DND-41 (cell line): ENCODE measurements around the gene TRIOBP.
A peak's percentile ranks its signal among the peaks of the same experiment; 100 is the strongest.

Source experiments
- ATAC-seq: fragments of 200-7000 bp; cut with Tn5 transposase; 3 replicates; pipeline ENCODE4 v1.9.1; 2021; ENCODE audit warnings: low read depth; ENCODE audit not compliant: insufficient read depth
- DNase-seq: peaks from one replicate; pipeline ENCODE4 v3.0.0-alpha.2; 2020
- H2AFZ ChIP-seq: 2 replicates; pipeline ENCODE4 v1.6.0; 2012; ENCODE audit warnings: low read depth, low read length
- H3K27ac ChIP-seq: 2 replicates; pipeline ENCODE4 v1.5.1; 2012; ENCODE audit warnings: low read length, inconsistent platforms
- H3K27me3 ChIP-seq: fragments of 200-600 bp; sonication (generic); 2 replicates; pipeline ENCODE4 v1.6.0; 2012; ENCODE audit warnings: low read length, mild to moderate bottlenecking, inconsistent platforms; ENCODE audit not compliant: insufficient read depth, poor library complexity
- H3K36me3 ChIP-seq: 2 replicates; pipeline ENCODE4 v1.5.1; 2012; ENCODE audit warnings: low read length, inconsistent platforms; ENCODE audit not compliant: insufficient read depth
- H3K4me1 ChIP-seq: 2 replicates; pipeline ENCODE4 v1.5.1; 2012; ENCODE audit warnings: mild to moderate bottlenecking, low read length; ENCODE audit not compliant: insufficient read depth
- H3K4me2 ChIP-seq: 2 replicates; pipeline ENCODE4 v1.6.0; 2012; ENCODE audit warnings: mild to moderate bottlenecking, moderate library complexity, low read length, inconsistent platforms; ENCODE audit not compliant: insufficient read depth
- H3K4me3 ChIP-seq, 2 experiments: fragments of 200-600 bp in 1 of 2; shearing (Covaris generic) in 1 of 2; 2 replicates each; pipeline ENCODE4 v1.5.1; 2012 to 2016; ENCODE audit warnings: inconsistent platforms in 2 of 2, low read length in 2 of 2, mild to moderate bottlenecking in 2 of 2, low read depth in 1 of 2, moderate library complexity in 1 of 2
- H3K79me2 ChIP-seq: 2 replicates; pipeline ENCODE4 v1.6.0; 2012; ENCODE audit warnings: low read length, inconsistent platforms; ENCODE audit not compliant: insufficient read depth
- H3K9ac ChIP-seq: 2 replicates; pipeline ENCODE4 v1.6.0; 2012; ENCODE audit warnings: low read depth, mild to moderate bottlenecking, inconsistent platforms, low read length, moderate library complexity
- H3K9me3 ChIP-seq: 2 replicates; pipeline ENCODE4 v1.5.1; 2012; ENCODE audit warnings: low read length, moderate library complexity, mild to moderate bottlenecking, inconsistent platforms; ENCODE audit not compliant: insufficient read depth, severe bottlenecking
- H4K20me1 ChIP-seq: 2 replicates; pipeline ENCODE4 v1.6.0; 2012; ENCODE audit warnings: low read length; ENCODE audit not compliant: insufficient read depth
- EZH2 ChIP-seq: IDR thresholded peaks from 3 replicates; pipeline ENCODE4 v1.6.1; 2012; ENCODE audit warnings: borderline replicate concordance, low read depth, mild to moderate bottlenecking, moderate library complexity, low read length, inconsistent platforms; ENCODE audit not compliant: severe bottlenecking
- TF ChIP-seq, protein P1 (sequence below): IDR thresholded peaks from 2 replicates; pipeline ENCODE4 v1.5.1; 2012; ENCODE audit warnings: borderline replicate concordance, low read length, moderate library complexity, mild to moderate bottlenecking; ENCODE audit not compliant: poor library complexity, severe bottlenecking; ENCODE audit errors: extremely low read depth

TRIOBP gene

DNA sequence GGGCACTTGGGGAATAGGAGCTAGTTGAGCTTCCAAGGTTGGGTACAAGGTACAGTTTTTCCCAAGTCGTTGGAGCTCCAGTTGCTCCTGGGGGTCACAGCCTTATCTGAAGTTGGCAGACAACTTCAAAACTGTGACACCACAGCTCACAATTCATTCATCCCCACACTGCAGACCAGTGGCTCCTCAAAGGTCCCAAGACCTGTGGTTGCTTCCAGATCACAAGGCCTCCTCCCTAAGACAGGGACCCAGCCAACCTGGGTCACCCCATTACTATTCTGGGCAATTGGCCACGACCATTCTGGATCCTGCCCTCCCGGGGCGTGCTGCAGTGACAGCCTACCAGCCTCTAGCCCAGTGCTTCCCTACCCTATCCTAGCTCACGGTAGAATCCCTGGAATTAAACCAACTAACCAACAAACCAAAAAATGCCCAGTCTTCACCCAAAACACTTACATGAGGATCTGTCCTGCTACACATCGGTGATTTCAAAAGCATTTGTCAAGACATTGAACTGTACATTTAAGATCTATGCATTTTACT lies 39.2 kb upstream of the TRIOBP start:
- H3K4me3 ChIP-seq: peak overlapping the region; percentile 30 to 99
- peaks cover 46% of the 10 kb centered on the region for H3K79me2 ChIP-seq
- ATAC-seq (no peak), DNase-seq (no peak)
- no peaks in the 10 kb centered on the region for H3K9me3 ChIP-seq
- TF ChIP-seq, protein P1, sequence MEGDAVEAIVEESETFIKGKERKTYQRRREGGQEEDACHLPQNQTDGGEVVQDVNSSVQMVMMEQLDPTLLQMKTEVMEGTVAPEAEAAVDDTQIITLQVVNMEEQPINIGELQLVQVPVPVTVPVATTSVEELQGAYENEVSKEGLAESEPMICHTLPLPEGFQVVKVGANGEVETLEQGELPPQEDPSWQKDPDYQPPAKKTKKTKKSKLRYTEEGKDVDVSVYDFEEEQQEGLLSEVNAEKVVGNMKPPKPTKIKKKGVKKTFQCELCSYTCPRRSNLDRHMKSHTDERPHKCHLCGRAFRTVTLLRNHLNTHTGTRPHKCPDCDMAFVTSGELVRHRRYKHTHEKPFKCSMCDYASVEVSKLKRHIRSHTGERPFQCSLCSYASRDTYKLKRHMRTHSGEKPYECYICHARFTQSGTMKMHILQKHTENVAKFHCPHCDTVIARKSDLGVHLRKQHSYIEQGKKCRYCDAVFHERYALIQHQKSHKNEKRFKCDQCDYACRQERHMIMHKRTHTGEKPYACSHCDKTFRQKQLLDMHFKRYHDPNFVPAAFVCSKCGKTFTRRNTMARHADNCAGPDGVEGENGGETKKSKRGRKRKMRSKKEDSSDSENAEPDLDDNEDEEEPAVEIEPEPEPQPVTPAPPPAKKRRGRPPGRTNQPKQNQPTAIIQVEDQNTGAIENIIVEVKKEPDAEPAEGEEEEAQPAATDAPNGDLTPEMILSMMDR: no peak
- TF ChIP-seq EZH2: no peak
- peak overlapping the region; percentile 92 for H3K9ac ChIP-seq
- no peaks in the 10 kb centered on the region for H3K27me3 ChIP-seq
- peak overlapping the region; percentile 87 for H3K4me2 ChIP-seq
- peak overlapping the region; percentile 93 for H3K27ac ChIP-seq
- H2AFZ ChIP-seq: peak overlapping the region; percentile 95
- peaks cover 42% of the 10 kb centered on the region for H3K4me1 ChIP-seq
- H4K20me1 ChIP-seq: peaks cover 36% of the 10 kb centered on the region
- H3K36me3 ChIP-seq: peaks cover 31% of the 10 kb centered on the region

DNA sequence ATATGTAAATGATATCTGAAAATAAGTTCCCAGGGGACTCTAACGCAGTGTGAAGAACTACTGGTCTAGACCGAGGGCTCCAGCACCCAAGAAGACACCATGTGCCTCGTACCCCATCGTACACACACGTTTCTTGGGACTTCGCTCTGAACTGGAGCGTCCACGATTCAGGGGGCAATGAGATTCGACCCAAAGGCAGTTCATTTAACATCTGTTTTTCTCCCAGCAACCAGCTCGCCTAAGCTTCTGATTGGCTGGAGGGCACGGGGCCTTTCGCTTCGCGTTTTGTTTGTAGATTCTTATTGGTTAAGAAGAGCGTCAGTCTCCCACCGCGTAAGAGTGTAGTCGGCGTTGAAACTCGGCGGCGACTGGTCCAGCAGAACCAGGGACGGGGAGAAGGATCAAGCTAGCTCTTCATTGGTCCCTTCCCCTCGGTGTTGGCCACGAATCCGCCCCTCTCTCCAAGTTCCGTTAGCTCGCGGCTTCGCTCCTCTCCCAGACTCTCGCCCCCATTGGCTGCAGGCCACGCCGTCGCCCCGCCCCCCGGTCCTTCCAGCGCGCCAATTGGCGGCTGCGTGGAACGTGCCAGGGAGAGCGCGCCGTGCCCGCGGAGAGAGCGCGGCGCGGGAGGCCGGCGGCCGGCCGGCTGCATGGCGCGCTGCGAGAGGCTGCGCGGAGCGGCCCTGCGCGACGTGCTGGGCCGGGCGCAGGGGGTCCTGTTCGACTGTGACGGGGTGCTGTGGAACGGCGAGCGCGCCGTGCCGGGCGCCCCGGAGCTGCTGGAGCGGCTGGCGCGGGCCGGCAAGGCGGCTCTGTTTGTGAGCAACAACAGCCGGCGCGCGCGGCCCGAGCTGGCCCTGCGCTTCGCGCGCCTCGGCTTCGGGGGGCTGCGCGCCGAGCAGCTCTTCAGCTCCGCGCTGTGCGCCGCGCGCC lies 38.4 kb upstream of the TRIOBP start, which contains the start of gene PDXP:
Gene PDXP (plus strand): TSS at position 591 of the 933 bp plus-strand sequence. CDS start 60 bp downstream, at position 651.
- peaks cover 43% of the 10 kb centered on the region for H3K4me1 ChIP-seq
- H3K9ac ChIP-seq: peak within 1 kb of the TSS; percentile 92
- ATAC-seq: peak; percentile 98
- H3K4me3 ChIP-seq: peak within 1 kb of the TSS; percentile 57 to 99
- no peaks in the 10 kb centered on the region for H3K9me3 ChIP-seq
- peak; percentile 99 for DNase-seq
- H3K36me3 ChIP-seq: peaks cover 33% of the 10 kb centered on the region
- H3K4me2 ChIP-seq: peak within 1 kb of the TSS; percentile 97
- TF ChIP-seq, protein P1: no peak
- no peak for TF ChIP-seq EZH2
- peak within 1 kb of the TSS; percentile 95 for H2AFZ ChIP-seq
- H3K27ac ChIP-seq: peak within 1 kb of the TSS; percentile 93
- H3K27me3 ChIP-seq: no peaks in the 10 kb centered on the region
- peaks cover 39% of the 10 kb centered on the region for H4K20me1 ChIP-seq
- peaks cover 53% of the 10 kb centered on the region for H3K79me2 ChIP-seq

DNA sequence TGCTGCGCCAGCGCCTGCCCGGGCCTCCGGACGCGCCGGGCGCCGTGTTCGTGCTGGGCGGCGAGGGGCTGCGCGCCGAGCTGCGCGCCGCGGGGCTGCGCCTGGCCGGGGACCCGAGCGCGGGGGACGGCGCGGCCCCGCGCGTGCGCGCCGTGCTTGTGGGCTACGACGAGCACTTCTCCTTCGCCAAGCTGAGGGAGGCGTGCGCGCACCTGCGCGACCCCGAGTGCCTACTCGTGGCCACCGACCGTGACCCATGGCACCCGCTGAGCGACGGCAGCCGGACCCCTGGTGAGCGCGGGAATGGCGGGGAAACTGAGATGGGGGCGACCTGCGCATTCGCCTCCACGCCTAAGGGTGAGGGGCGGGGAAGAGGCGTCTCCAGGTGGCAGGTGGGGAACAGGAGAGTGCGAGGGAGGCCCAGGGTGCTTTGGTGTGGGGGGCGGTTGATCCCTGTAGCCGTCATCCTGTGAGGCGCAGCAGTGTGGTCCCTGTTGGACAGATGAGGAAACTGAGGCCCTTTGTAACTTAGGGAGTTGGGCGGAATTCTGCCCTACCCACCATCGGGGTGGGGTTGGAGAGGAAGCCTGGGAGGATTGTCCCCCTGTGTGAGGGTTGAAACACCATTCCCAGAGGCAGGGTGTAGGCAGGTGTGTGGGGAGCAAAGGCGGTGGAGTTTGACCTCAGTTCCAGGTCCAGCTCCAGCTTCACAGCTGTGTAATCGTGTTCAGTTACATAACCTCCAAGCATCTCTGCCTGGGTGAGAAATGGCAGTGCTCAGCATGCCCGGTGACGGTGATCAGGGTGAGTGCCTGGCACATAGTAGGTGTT lies 37.6 kb upstream of the TRIOBP start:
- ATAC-seq: no peak
- peaks cover 37% of the 10 kb centered on the region for H3K36me3 ChIP-seq
- H3K9me3 ChIP-seq: no peaks in the 10 kb centered on the region
- peaks cover 62% of the 10 kb centered on the region for H3K79me2 ChIP-seq
- peak overlapping the region; percentile 88 for H3K27ac ChIP-seq
- peak; percentile 60 for DNase-seq
- H3K4me3 ChIP-seq: peak overlapping the region; percentile 57 to 99
- peak overlapping the region; percentile 92 for H3K9ac ChIP-seq
- peak overlapping the region; percentile 97 for H3K4me2 ChIP-seq
- H3K27me3 ChIP-seq: no peaks in the 10 kb centered on the region
- H4K20me1 ChIP-seq: peaks cover 43% of the 10 kb centered on the region
- H3K4me1 ChIP-seq: peaks cover 45% of the 10 kb centered on the region
- peak overlapping the region; percentile 77 for H2AFZ ChIP-seq
- TF ChIP-seq EZH2: no peak
- TF ChIP-seq, protein P1: no peak
